Neural progenitor cell (in vitro differentiated cells): ENCODE results near the gene CEP97. TPM values are rescaled to one million over a fixed set of nuclear protein-coding genes. Genes with fewer than 3 reads are reported as not detected.
"Not testable (repeated sequence)": the region's sequence is repeated elsewhere in the genome, so short reads cannot be mapped to it uniquely, and the experiment has no call there.

Source experiments
- DNase-seq: peaks from one replicate; pipeline ENCODE4 v3.0.0-alpha.2; 2016; ENCODE audit warnings: low spot score
- H2AFZ ChIP-seq: fragments of 200-600 bp; sonication (generic); replicated peaks from 2 replicates; pipeline ENCODE4 v1.6.1; 2016; ENCODE audit warnings: antibody characterized with exemption
- H3F3A ChIP-seq: fragments of 200-600 bp; sonication (generic); 2 replicates; pipeline ENCODE4 v1.6.1; 2016; ENCODE audit warnings: antibody characterized with exemption, low read depth
- H3K27ac ChIP-seq: fragments of 200-600 bp; sonication (generic); 2 replicates; pipeline ENCODE4 v1.5.1; 2016; ENCODE audit warnings: mild to moderate bottlenecking
- H3K27me3 ChIP-seq: fragments of 200-600 bp; sonication (generic); 2 replicates; pipeline ENCODE4 v1.6.1; 2016; ENCODE audit warnings: mild to moderate bottlenecking, moderate library complexity
- H3K36me3 ChIP-seq: fragments of 200-600 bp; sonication (generic); 2 replicates; pipeline ENCODE4 v1.5.1; 2016
- H3K4me1 ChIP-seq: fragments of 200-600 bp; sonication (generic); 2 replicates; pipeline ENCODE4 v1.6.1; 2016; ENCODE audit warnings: mixed run types
- H3K4me2 ChIP-seq: fragments of 200-600 bp; sonication (generic); 2 replicates; pipeline ENCODE4 v1.6.1; 2016
- H3K4me3 ChIP-seq: fragments of 200-600 bp; sonication (generic); 2 replicates; pipeline ENCODE4 v1.5.1; 2016
- H3K79me2 ChIP-seq: fragments of 200-600 bp; sonication (generic); 2 replicates; pipeline ENCODE4 v1.6.1; 2016; ENCODE audit warnings: low read depth
- H3K9ac ChIP-seq: fragments of 200-600 bp; sonication (generic); 2 replicates; pipeline ENCODE4 v1.6.1; 2016
- H3K9me3 ChIP-seq: fragments of 200-600 bp; sonication (generic); 2 replicates; pipeline ENCODE4 v1.5.1; 2016; ENCODE audit warnings: low read depth
- H4K20me1 ChIP-seq: fragments of 200-600 bp; sonication (generic); 2 replicates; pipeline ENCODE4 v1.6.1; 2016; ENCODE audit warnings: low read depth
- H3K27ac Mint-ChIP-seq: 3 replicates; pipeline ENCODE4 v1.8.0; 2021; ENCODE audit warnings: mixed read lengths
- H3K27me3 Mint-ChIP-seq: 2 replicates; pipeline ENCODE4 v1.8.0; 2022; ENCODE audit warnings: low read depth, mild to moderate bottlenecking, inconsistent platforms, moderate library complexity, mixed read lengths; ENCODE audit not compliant: insufficient read depth
- H3K36me3 Mint-ChIP-seq: 3 replicates; pipeline ENCODE4 v1.8.0; 2021; ENCODE audit warnings: mixed read lengths
- H3K4me1 Mint-ChIP-seq: 3 replicates; pipeline ENCODE4 v1.8.0; 2021; ENCODE audit warnings: mixed read lengths
- H3K4me3 Mint-ChIP-seq: 3 replicates; pipeline ENCODE4 v1.8.0; 2021; ENCODE audit warnings: mild to moderate bottlenecking, moderate library complexity, mixed read lengths
- H3K9me3 Mint-ChIP-seq: 3 replicates; pipeline ENCODE4 v1.8.0; 2020; ENCODE audit warnings: mixed read lengths
- CTCF ChIP-seq: fragments of 200-600 bp; sonication (generic); IDR thresholded peaks from 2 replicates; pipeline ENCODE4 v1.5.1; 2017; ENCODE audit warnings: antibody characterized with exemption, mild to moderate bottlenecking
- EZH2 ChIP-seq: fragments of 200-600 bp; sonication (generic); IDR thresholded peaks from 2 replicates; pipeline ENCODE4 v1.6.1; 2017; ENCODE audit warnings: antibody characterized with exemption, mild to moderate bottlenecking, moderate library complexity
- EZH2phosphoT487 ChIP-seq: fragments of 200-600 bp; sonication (generic); IDR thresholded peaks from 2 replicates; pipeline ENCODE4 v1.6.1; 2017; ENCODE audit warnings: antibody characterized with exemption
- total RNA-seq: library from RNA; depleted of rRNA; stranded (reverse); fragments of >200 nt; gene quantifications from 2 replicates; pipeline ENCODE4 v1.2.3, GENCODE V29; 2015; ENCODE audit warnings: low replicate concordance

The CEP97 gene
- total RNA-seq, 1 donor from 2014 or later, result 46.1 TPM

- peak; percentile 67 for DNase-seq
- not testable (repeated sequence) for H3K4me3 ChIP-seq
Observed at GRCh38 chr3:101693540-101693939, 30.9 kb upstream of the CEP97 start.

GRCh38 chr3:101694836-101695235 is 29.6 kb upstream of the CEP97 start:
- not testable (repeated sequence) for H3K27me3 Mint-ChIP-seq, H3K4me1 Mint-ChIP-seq, H3F3A ChIP-seq

More at GRCh38 chr3:101693540-101693939, 30.9 kb upstream of the CEP97 start:
- H4K20me1 ChIP-seq, H3K27me3 ChIP-seq, H3F3A ChIP-seq, H3K4me1 ChIP-seq, H2AFZ ChIP-seq, H3K4me2 ChIP-seq, H3K4me1 Mint-ChIP-seq, H3K36me3 Mint-ChIP-seq, H3K36me3 ChIP-seq, H3K4me3 Mint-ChIP-seq, H3K9ac ChIP-seq, H3K27ac ChIP-seq, H3K27ac Mint-ChIP-seq, H3K9me3 Mint-ChIP-seq, H3K79me2 ChIP-seq, H3K9me3 ChIP-seq, H3K27me3 Mint-ChIP-seq: not testable (repeated sequence)
- peak; percentile 60 for TF ChIP-seq CTCF

GRCh38 chr3:101695779-101696372 is 28.5 kb upstream of the CEP97 start:
- no peaks in the 10 kb centered on the region for H3K36me3 ChIP-seq
- no peak overlapping the region for H3K4me3 ChIP-seq
- no peaks in the 10 kb centered on the region for H4K20me1 ChIP-seq
- H3K79me2 ChIP-seq, result no peaks in the 10 kb centered on the region
- H3K9me3 Mint-ChIP-seq, result no peaks in the 10 kb centered on the region
- no peaks in the 10 kb centered on the region for H3K27me3 Mint-ChIP-seq
- no peaks in the 10 kb centered on the region for H3K4me1 Mint-ChIP-seq
- H3K4me2 ChIP-seq, result no peak overlapping the region
- H3K36me3 Mint-ChIP-seq, result no peaks in the 10 kb centered on the region
- H3K27ac Mint-ChIP-seq, result no peak overlapping the region
- no peaks in the 10 kb centered on the region for H3K9me3 ChIP-seq
- H3K4me3 Mint-ChIP-seq, result no peak overlapping the region
- TF ChIP-seq EZH2 (no peak), EZH2phosphoT487 (no peak), CTCF (peak; percentile 74)
- H3K4me1 ChIP-seq, result no peaks in the 10 kb centered on the region
- H2AFZ ChIP-seq, result no peak overlapping the region
- no peak overlapping the region for H3K27ac ChIP-seq
- H3F3A ChIP-seq, result peaks cover 4% of the 10 kb centered on the region
- H3K27me3 ChIP-seq, result no peaks in the 10 kb centered on the region
- DNase-seq, result peak; percentile 79
- H3K9ac ChIP-seq, result no peak overlapping the region

More at GRCh38 chr3:101694836-101695235, 29.6 kb upstream of the CEP97 start:
- H3K9me3 ChIP-seq, H3K27ac Mint-ChIP-seq, H3K36me3 ChIP-seq, H3K4me2 ChIP-seq, H4K20me1 ChIP-seq, H3K27ac ChIP-seq, H3K4me3 Mint-ChIP-seq, H3K9ac ChIP-seq, DNase-seq, H3K36me3 Mint-ChIP-seq, H3K4me3 ChIP-seq, H3K27me3 ChIP-seq, H3K79me2 ChIP-seq, H3K4me1 ChIP-seq, H3K9me3 Mint-ChIP-seq, H2AFZ ChIP-seq: not testable (repeated sequence)

GRCh38 chr3:101701696-101702634 is 22.4 kb upstream of the CEP97 start:
- Histone ChIP-seq H3K4me3 (no peak overlapping the region), H3F3A (no peaks in the 10 kb centered on the region), H3K4me1 (no peaks in the 10 kb centered on the region), H3K79me2 (no peaks in the 10 kb centered on the region), H4K20me1 (no peaks in the 10 kb centered on the region), H3K27me3 (no peaks in the 10 kb centered on the region), H3K9me3 (no peaks in the 10 kb centered on the region), H3K9ac (no peak overlapping the region), H2AFZ (no peak overlapping the region), H3K27ac (no peak overlapping the region), H3K4me2 (no peak overlapping the region), H3K36me3 (no peaks in the 10 kb centered on the region)
- TF ChIP-seq CTCF, result no peak
- no peak for TF ChIP-seq EZH2
- no peak for TF ChIP-seq EZH2phosphoT487
- no peak for DNase-seq
- Mint-ChIP-seq H3K27me3 (peaks cover 2% of the 10 kb centered on the region), H3K4me1 (peaks cover 2% of the 10 kb centered on the region), H3K4me3 (no peak overlapping the region), H3K27ac (no peak overlapping the region), H3K9me3 (no peaks in the 10 kb centered on the region), H3K36me3 (no peaks in the 10 kb centered on the region)
